ENCODE data around the gene ST8SIA2. TPM values are rescaled to one million over a fixed set of nuclear protein-coding genes. Genes with fewer than 3 reads are reported as not detected.

ST8SIA2 gene
- total RNA-seq, 4 donors from 2014 or later: 0.27 to 0.79 TPM; not detected in 2

DNA sequence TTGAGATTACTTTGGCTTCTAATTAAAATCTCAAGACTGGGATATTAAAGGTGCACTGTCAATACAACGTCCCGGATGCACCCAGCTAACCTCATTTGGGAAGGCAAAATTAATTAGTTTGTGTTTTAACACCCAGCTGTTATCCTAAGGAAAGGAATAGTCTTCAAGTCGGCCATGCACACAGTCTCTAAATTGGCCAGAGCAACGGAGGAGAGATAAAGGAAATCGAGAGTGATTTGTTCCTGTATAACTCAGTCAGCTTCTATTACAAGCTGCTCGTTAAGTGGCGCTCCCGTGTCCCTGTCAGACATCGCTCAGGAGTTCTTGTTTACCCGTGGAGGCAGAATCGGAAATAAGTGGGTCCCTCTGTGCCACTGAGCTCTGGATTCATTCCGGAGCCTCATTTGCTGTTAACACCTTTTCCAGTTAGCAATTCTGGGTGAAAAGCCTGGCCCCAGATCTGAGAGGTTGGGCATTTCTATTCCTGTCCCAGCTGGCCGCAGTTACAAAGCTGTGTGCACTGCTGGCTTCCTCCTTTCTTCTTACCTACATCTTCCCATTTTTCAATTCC is 63.9 kb downstream of the ST8SIA2 start:
- in situ Hi-C loops (cut with MboI; ENCODE audit: low pct_ligation_motif_present in 1 of 4, low pct_unique_long_range_greater_than_20kb in 1 of 4, low sequenced_read_pairs in 3 of 4) (no loop called here), intact Hi-C loops (cut with DNase I; ENCODE audit: low total_unique reads) (no loop called here)
- no peak for DNase-seq
- 65 to 74% methylated on average over 3 to 13 of the region's 13 CpGs for WGBS, 2 donors (ENCODE audit: low coverage in 1 of 2)
- no peak overlapping the region for H3K4me3 ChIP-seq
- H3K27ac ChIP-seq: no peak overlapping the region
- no peaks in the 10 kb centered on the region for H3K27me3 ChIP-seq
- no peaks in the 10 kb centered on the region for H3K4me1 ChIP-seq
- H3K36me3 ChIP-seq: no peaks in the 10 kb centered on the region
- TF ChIP-seq POLR2AphosphoS5 (IDR thresholded peaks at IDR 0.05) (no peak), POLR2A (IDR thresholded peaks at IDR 0.05) (no peak), EP300 (IDR thresholded peaks at IDR 0.05; ENCODE audit: low read depth) (no peak)
- TF ChIP-seq, protein P1, sequence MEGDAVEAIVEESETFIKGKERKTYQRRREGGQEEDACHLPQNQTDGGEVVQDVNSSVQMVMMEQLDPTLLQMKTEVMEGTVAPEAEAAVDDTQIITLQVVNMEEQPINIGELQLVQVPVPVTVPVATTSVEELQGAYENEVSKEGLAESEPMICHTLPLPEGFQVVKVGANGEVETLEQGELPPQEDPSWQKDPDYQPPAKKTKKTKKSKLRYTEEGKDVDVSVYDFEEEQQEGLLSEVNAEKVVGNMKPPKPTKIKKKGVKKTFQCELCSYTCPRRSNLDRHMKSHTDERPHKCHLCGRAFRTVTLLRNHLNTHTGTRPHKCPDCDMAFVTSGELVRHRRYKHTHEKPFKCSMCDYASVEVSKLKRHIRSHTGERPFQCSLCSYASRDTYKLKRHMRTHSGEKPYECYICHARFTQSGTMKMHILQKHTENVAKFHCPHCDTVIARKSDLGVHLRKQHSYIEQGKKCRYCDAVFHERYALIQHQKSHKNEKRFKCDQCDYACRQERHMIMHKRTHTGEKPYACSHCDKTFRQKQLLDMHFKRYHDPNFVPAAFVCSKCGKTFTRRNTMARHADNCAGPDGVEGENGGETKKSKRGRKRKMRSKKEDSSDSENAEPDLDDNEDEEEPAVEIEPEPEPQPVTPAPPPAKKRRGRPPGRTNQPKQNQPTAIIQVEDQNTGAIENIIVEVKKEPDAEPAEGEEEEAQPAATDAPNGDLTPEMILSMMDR (IDR thresholded peaks at IDR 0.05): no peak
- H3K9me3 ChIP-seq: no peaks in the 10 kb centered on the region

DNA sequence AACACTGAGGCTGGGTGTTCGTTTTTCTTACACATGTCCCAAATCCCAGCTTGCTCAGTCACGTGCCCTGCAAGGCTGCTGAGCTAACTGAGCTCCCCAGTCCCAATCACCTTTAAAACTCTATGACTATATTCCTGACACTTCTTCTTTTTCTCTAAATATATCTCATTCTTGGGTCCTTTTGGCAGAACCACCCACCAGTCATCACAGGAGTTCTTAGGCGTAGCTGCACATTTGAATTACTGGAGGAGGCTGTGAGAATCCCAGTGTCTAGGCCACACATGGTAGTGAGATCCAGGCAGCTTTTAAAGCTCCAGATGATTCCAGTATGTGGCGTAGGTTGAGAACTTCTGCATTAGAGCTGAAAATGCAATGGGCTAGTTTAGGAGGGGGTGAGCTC is 66.3 kb downstream of the ST8SIA2 start:
- Histone ChIP-seq H3K27me3 (no peaks in the 10 kb centered on the region), H3K4me1 (no peaks in the 10 kb centered on the region), H3K36me3 (no peaks in the 10 kb centered on the region), H3K27ac (no peak overlapping the region), H3K4me3 (no peak overlapping the region), H3K9me3 (no peaks in the 10 kb centered on the region)
- TF ChIP-seq, protein P1 (IDR thresholded peaks at IDR 0.05): no peak
- intact Hi-C loops (cut with DNase I; ENCODE audit: low total_unique reads) (no loop called here), in situ Hi-C loops (cut with MboI; ENCODE audit: low pct_ligation_motif_present in 1 of 4, low pct_unique_long_range_greater_than_20kb in 1 of 4, low sequenced_read_pairs in 3 of 4) (no loop called here)
- DNase-seq: no peak
- 84 to 87% methylated on average over 4 of the region's 4 CpGs for whole genome bisulfite sequencing, 2 donors (ENCODE audit: low coverage in 1 of 2)

- in situ Hi-C loops (cut with MboI; ENCODE audit: low pct_ligation_motif_present in 1 of 4, low pct_unique_long_range_greater_than_20kb in 1 of 4, low sequenced_read_pairs in 3 of 4): no loop called here
- intact Hi-C loops (cut with DNase I; ENCODE audit: low total_unique reads): no loop called here
- no peaks in the 10 kb centered on the region for H3K4me1 ChIP-seq
- DNase-seq: no peak
- no peak overlapping the region for H3K4me3 ChIP-seq
- 74 to 82% methylated on average over 2 of the region's 2 CpGs for WGBS, 2 donors (ENCODE audit: low coverage in 1 of 2)
- TF ChIP-seq EP300 (IDR thresholded peaks at IDR 0.05; ENCODE audit: low read depth): no peak
- no peak for TF ChIP-seq POLR2A (IDR thresholded peaks at IDR 0.05)
- TF ChIP-seq, protein P1 (IDR thresholded peaks at IDR 0.05): no peak
- no peak for TF ChIP-seq POLR2AphosphoS5 (IDR thresholded peaks at IDR 0.05)
- no peaks in the 10 kb centered on the region for H3K36me3 ChIP-seq
- H3K9me3 ChIP-seq: no peaks in the 10 kb centered on the region
- H3K27me3 ChIP-seq: no peaks in the 10 kb centered on the region
- no peak overlapping the region for H3K27ac ChIP-seq
Measured at GRCh38 chr15:92462424-92463125, 68.9 kb downstream of the ST8SIA2 start.

DNA sequence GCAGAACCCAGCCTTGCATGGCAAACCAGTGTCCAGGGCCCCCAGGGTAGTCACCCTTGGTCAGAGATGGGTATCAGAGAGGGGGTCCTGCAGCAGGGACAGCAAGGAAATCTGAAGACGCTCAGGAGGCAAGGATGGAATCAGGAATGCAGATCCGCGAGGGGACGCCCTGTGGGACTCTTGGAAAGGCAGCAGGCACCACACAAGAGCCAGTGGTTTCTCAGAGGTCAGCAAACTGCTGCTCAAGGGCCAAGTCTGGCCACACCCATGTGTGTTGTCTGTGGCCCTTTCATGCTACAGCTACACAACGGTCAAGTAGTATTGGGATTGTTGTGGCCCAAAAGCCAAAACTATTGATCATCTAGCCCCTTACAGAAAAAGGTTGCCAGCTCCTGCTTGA is 69.7 kb downstream of the ST8SIA2 start:
- Histone ChIP-seq H3K9me3 (no peaks in the 10 kb centered on the region), H3K36me3 (no peaks in the 10 kb centered on the region), H3K4me1 (no peaks in the 10 kb centered on the region), H3K27me3 (no peaks in the 10 kb centered on the region), H3K27ac (no peak overlapping the region), H3K4me3 (no peak overlapping the region)
- TF ChIP-seq EP300 (IDR thresholded peaks at IDR 0.05; ENCODE audit: low read depth) (no peak), POLR2AphosphoS5 (IDR thresholded peaks at IDR 0.05) (no peak), POLR2A (IDR thresholded peaks at IDR 0.05) (no peak)
- TF ChIP-seq, protein P1 (IDR thresholded peaks at IDR 0.05): no peak
- DNase-seq: no peak
- 93% methylated on average over 5 of the region's 5 CpGs; no CpG with 5 or more reads in 1 of the 2 donors for WGBS, 2 donors (ENCODE audit: low coverage in 1 of 2)
- intact Hi-C loops (cut with DNase I; ENCODE audit: low total_unique reads): no loop called here
- in situ Hi-C loops (cut with MboI; ENCODE audit: low pct_ligation_motif_present in 1 of 4, low pct_unique_long_range_greater_than_20kb in 1 of 4, low sequenced_read_pairs in 3 of 4): no loop called here

Measured in transverse colon (tissue), 4 donors.